ENCODE results near the gene TCF7.

TCF7 gene

GRCh38 chr5:134103998-134104654 lies 10.4 kb upstream of the TCF7 start:
- H3K27me3 ChIP-seq (ENCODE audit: control insufficient read depth, insufficient read depth, low read length) = no peaks in the 10 kb centered on the region
- H3K4me3 ChIP-seq (ENCODE audit: low read depth, low read length) = no peak overlapping the region
- no peaks in the 10 kb centered on the region for H3K36me3 ChIP-seq (ENCODE audit: control insufficient read depth, insufficient read depth, low read length)
- peaks cover 28% of the 10 kb centered on the region for H3K4me1 ChIP-seq (ENCODE audit: control insufficient read depth, insufficient read depth, low read length)
- H3K9me3 ChIP-seq (ENCODE audit: control insufficient read depth, insufficient read depth, low read length) = no peaks in the 10 kb centered on the region
- H3K9ac ChIP-seq (ENCODE audit: low read depth, low read length) = no peak overlapping the region

DNA sequence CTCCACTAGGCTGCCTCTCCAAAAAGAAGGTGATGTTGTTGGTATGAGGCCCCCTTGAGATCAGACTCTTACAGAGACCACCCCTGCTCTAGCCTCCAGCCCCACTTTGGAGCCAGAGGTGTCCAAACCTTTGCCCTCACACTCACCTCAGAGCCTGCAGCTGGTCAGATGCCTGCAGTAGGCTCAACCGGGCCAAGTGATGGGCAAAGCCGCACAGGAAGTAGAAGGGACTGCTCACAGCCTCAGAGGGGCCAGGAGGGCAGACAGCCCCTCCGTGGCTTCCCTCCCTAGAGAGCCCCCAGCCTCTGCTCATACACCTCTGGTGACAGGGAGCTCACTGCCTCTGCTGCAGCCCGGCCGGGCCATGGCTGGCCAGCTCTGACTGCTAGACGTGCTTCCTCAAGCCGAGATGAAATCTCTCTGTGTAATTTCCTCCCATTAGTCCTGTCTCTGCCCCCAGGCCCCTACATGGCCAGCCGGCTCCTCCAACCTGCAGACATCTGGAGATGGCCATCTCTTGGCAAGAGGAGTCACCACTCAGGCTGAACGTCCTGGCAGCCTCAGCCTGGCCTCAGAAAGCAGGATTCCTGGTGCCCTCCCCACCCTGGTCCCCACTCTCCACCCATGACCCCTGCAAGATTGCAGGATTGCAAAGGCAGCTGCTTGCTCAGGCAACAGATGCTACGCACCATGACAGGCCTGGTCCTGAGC lies 7.3 kb upstream of the TCF7 start:
- Histone ChIP-seq H3K4me3 (ENCODE audit: low read depth, low read length) (no peak overlapping the region), H3K36me3 (ENCODE audit: control insufficient read depth, insufficient read depth, low read length) (no peaks in the 10 kb centered on the region), H3K9me3 (ENCODE audit: control insufficient read depth, insufficient read depth, low read length) (no peaks in the 10 kb centered on the region), H3K4me1 (ENCODE audit: control insufficient read depth, insufficient read depth, low read length) (peaks cover 7% of the 10 kb centered on the region), H3K9ac (ENCODE audit: low read depth, low read length) (no peak overlapping the region), H3K27me3 (ENCODE audit: control insufficient read depth, insufficient read depth, low read length) (peaks cover 11% of the 10 kb centered on the region)

DNA sequence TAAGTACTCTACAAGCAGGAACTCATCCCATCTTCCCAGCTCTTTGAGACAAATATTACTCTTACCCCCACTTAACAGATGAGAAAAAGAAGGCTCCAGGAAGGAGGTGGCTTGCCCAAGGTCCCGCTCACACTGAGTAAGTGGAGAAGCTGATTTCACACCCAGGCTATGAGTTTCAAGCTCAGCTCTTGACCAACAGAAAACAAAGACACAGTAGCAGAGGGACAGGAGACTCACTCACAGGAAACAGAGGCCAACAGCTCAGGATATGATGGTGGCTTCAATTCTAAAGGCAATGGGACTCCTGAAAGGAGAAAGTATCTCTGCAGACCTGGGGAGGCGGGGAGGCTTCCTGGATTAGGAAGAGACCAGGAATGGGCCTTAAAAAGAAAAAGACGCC lies 6.7 kb upstream of the TCF7 start:
- no peak overlapping the region for H3K4me3 ChIP-seq (ENCODE audit: low read depth, low read length)
- H3K36me3 ChIP-seq (ENCODE audit: control insufficient read depth, insufficient read depth, low read length) = no peaks in the 10 kb centered on the region
- H3K4me1 ChIP-seq (ENCODE audit: control insufficient read depth, insufficient read depth, low read length) = peaks cover 5% of the 10 kb centered on the region
- peaks cover 17% of the 10 kb centered on the region for H3K27me3 ChIP-seq (ENCODE audit: control insufficient read depth, insufficient read depth, low read length)
- H3K9me3 ChIP-seq (ENCODE audit: control insufficient read depth, insufficient read depth, low read length) = no peaks in the 10 kb centered on the region
- H3K9ac ChIP-seq (ENCODE audit: low read depth, low read length) = no peak overlapping the region

- no peak overlapping the region for H3K9ac ChIP-seq (ENCODE audit: low read depth, low read length)
- H3K36me3 ChIP-seq (ENCODE audit: control insufficient read depth, insufficient read depth, low read length) = no peaks in the 10 kb centered on the region
- H3K9me3 ChIP-seq (ENCODE audit: control insufficient read depth, insufficient read depth, low read length) = no peaks in the 10 kb centered on the region
- peaks cover 27% of the 10 kb centered on the region for H3K27me3 ChIP-seq (ENCODE audit: control insufficient read depth, insufficient read depth, low read length)
- H3K4me3 ChIP-seq (ENCODE audit: low read depth, low read length) = no peak overlapping the region
- H3K4me1 ChIP-seq (ENCODE audit: control insufficient read depth, insufficient read depth, low read length) = no peaks in the 10 kb centered on the region
These were observed 4.1 kb upstream of the TCF7 start for GRCh38 chr5:134110382-134110781.

DNA sequence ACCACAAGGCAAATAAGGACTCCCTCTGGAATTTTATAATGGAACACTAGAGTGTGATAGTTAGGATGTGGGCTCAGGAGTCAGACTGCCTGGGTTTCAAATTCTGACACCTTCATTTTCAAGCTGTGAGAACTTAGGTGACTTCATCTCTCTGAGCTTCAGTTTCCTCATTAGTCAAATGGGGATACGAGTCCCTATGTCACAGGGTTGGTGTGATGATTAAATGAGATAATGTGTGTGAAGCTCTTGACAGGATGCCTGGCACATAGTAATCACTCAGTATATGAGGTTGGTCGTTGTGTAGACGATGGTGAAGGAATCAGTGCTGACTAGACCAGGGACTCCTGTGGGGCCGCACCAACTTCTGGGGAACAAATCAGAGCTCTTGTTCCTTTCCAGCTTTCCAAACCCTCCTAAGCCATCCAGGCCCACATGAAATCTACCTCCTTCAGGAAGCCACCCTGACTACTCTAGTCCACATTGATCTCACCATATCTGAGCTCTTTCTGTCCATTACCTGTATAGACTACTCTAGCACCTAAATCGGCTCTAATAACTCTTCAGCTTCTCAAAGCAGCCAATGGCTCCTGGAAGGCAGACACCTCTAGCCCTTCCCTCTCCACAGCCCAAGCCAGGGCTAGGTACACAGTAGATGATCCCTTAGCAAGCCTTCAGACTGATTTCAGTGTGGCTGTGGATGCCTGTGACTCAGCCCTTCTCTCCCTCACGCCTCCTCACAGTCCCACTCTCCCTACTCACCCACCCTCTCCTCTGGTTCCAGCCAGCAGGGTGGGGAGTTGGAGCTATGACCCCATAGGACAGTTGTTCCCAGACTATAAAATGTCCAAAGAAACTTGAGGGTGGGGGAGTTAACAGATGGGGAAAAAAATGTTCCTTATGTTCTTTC lies 2.5 kb upstream of the TCF7 start:
- Histone ChIP-seq H3K4me1 (ENCODE audit: control insufficient read depth, insufficient read depth, low read length) (peaks cover 5% of the 10 kb centered on the region), H3K9me3 (ENCODE audit: control insufficient read depth, insufficient read depth, low read length) (no peaks in the 10 kb centered on the region), H3K36me3 (ENCODE audit: control insufficient read depth, insufficient read depth, low read length) (peaks cover 3% of the 10 kb centered on the region), H3K27me3 (ENCODE audit: control insufficient read depth, insufficient read depth, low read length) (peaks cover 27% of the 10 kb centered on the region), H3K9ac (ENCODE audit: low read depth, low read length) (no peak overlapping the region), H3K4me3 (ENCODE audit: low read depth, low read length) (no peak overlapping the region)

GRCh38 chr5:134112726-134113362 lies 1.6 kb upstream of the TCF7 start:
- Histone ChIP-seq H3K9ac (ENCODE audit: low read depth, low read length) (no peak overlapping the region), H3K4me3 (ENCODE audit: low read depth, low read length) (no peak overlapping the region), H3K9me3 (ENCODE audit: control insufficient read depth, insufficient read depth, low read length) (no peaks in the 10 kb centered on the region), H3K36me3 (ENCODE audit: control insufficient read depth, insufficient read depth, low read length) (peaks cover 9% of the 10 kb centered on the region), H3K27me3 (ENCODE audit: control insufficient read depth, insufficient read depth, low read length) (peaks cover 27% of the 10 kb centered on the region), H3K4me1 (ENCODE audit: control insufficient read depth, insufficient read depth, low read length) (peaks cover 5% of the 10 kb centered on the region)

DNA sequence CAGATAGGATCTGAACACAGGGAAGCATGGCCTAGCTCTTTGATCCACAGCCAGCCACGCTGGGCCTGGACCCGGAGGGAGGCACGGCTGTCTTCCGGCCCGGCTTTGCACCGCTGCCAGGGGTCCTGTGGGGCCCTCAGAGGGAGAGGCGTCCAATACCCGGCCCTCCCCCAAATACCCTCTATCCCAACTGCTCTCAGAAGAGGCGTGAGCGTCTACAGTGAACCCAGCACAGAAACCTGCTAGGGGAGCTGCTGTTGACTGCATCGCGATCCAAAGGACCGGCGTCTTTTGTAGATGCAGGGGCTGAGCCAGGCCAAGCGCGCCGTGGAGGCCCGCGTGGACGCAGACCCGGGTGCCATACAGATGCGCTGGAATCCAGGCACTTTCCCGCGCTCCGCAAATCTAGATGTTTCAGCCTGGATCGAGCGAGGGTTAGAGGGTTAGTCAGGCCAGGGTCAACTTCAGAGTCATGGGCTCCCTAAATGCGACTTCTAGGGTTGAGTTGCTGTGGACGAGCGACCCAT lies 1.1 kb upstream of the TCF7 start:
- Histone ChIP-seq H3K4me1 (ENCODE audit: control insufficient read depth, insufficient read depth, low read length) (peaks cover 5% of the 10 kb centered on the region), H3K9ac (ENCODE audit: low read depth, low read length) (peak overlapping the region; percentile 61)

GRCh38 chr5:134114886-134115805 lies 665 bp downstream of the TCF7 start:
- Histone ChIP-seq H3K4me1 (ENCODE audit: control insufficient read depth, insufficient read depth, low read length) (peaks cover 5% of the 10 kb centered on the region), H3K36me3 (ENCODE audit: control insufficient read depth, insufficient read depth, low read length) (peaks cover 15% of the 10 kb centered on the region), H3K9ac (ENCODE audit: low read depth, low read length) (no peak overlapping the region), H3K27me3 (ENCODE audit: control insufficient read depth, insufficient read depth, low read length) (peaks cover 27% of the 10 kb centered on the region), H3K9me3 (ENCODE audit: control insufficient read depth, insufficient read depth, low read length) (no peaks in the 10 kb centered on the region), H3K4me3 (ENCODE audit: low read depth, low read length) (peak overlapping the region; percentile 64)

More for the DNA sequence above, 1.1 kb upstream of the TCF7 start:
- peaks cover 9% of the 10 kb centered on the region for H3K36me3 ChIP-seq (ENCODE audit: control insufficient read depth, insufficient read depth, low read length)
- H3K27me3 ChIP-seq (ENCODE audit: control insufficient read depth, insufficient read depth, low read length) = peaks cover 27% of the 10 kb centered on the region
- peak overlapping the region; percentile 82 for H3K4me3 ChIP-seq (ENCODE audit: low read depth, low read length)
- no peaks in the 10 kb centered on the region for H3K9me3 ChIP-seq (ENCODE audit: control insufficient read depth, insufficient read depth, low read length)

- peaks cover 27% of the 10 kb centered on the region for H3K27me3 ChIP-seq (ENCODE audit: control insufficient read depth, insufficient read depth, low read length)
- H3K4me3 ChIP-seq (ENCODE audit: low read depth, low read length) = peak overlapping the region; percentile 64
- peaks cover 18% of the 10 kb centered on the region for H3K36me3 ChIP-seq (ENCODE audit: control insufficient read depth, insufficient read depth, low read length)
- peaks cover 5% of the 10 kb centered on the region for H3K4me1 ChIP-seq (ENCODE audit: control insufficient read depth, insufficient read depth, low read length)
- no peaks in the 10 kb centered on the region for H3K9me3 ChIP-seq (ENCODE audit: control insufficient read depth, insufficient read depth, low read length)
- no peak overlapping the region for H3K9ac ChIP-seq (ENCODE audit: low read depth, low read length)
These were observed 1.3 kb downstream of the TCF7 start for GRCh38 chr5:134115806-134116175.

- peaks cover 5% of the 10 kb centered on the region for H3K4me1 ChIP-seq (ENCODE audit: control insufficient read depth, insufficient read depth, low read length)
- H3K36me3 ChIP-seq (ENCODE audit: control insufficient read depth, insufficient read depth, low read length) = peaks cover 18% of the 10 kb centered on the region
These were observed 1.8 kb downstream of the TCF7 start for GRCh38 chr5:134116286-134116685.

More at GRCh38 chr5:134116286-134116685, 1.8 kb downstream of the TCF7 start:
- H3K9me3 ChIP-seq (ENCODE audit: control insufficient read depth, insufficient read depth, low read length) = no peaks in the 10 kb centered on the region
- no peak overlapping the region for H3K9ac ChIP-seq (ENCODE audit: low read depth, low read length)
- peaks cover 23% of the 10 kb centered on the region for H3K27me3 ChIP-seq (ENCODE audit: control insufficient read depth, insufficient read depth, low read length)
- H3K4me3 ChIP-seq (ENCODE audit: low read depth, low read length) = no peak overlapping the region

All from iPS-15b (cell line).